ENCODE results near the gene S100P.
"Not testable (repeated sequence)": the region's sequence is repeated elsewhere in the genome, so short reads cannot be mapped to it uniquely, and the experiment has no call there.

Gene S100P

DNA sequence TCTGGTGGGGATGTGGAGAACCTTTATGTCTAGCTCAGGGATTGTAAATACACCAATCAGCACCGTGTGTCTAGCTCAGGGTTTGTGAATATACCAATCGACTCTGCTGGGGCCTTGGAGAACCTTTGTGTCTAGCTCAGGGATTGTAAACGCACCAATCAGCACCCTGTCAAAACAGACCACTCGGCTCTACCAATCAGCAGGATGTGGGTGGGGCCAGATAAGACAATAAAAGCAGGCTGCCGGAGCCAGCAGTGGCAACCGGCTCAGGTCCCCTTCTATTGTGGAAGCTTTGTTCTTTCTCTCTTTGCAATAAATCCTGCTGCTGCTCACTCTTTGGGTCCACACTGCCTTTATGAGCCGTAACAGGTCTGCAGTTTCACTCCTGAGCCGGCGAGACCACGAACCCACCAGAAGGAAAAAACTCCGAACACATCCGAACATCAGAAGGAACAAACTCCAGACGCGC is 20.5 kb upstream of the S100P start:
- not testable (repeated sequence) for DNase-seq

DNA sequence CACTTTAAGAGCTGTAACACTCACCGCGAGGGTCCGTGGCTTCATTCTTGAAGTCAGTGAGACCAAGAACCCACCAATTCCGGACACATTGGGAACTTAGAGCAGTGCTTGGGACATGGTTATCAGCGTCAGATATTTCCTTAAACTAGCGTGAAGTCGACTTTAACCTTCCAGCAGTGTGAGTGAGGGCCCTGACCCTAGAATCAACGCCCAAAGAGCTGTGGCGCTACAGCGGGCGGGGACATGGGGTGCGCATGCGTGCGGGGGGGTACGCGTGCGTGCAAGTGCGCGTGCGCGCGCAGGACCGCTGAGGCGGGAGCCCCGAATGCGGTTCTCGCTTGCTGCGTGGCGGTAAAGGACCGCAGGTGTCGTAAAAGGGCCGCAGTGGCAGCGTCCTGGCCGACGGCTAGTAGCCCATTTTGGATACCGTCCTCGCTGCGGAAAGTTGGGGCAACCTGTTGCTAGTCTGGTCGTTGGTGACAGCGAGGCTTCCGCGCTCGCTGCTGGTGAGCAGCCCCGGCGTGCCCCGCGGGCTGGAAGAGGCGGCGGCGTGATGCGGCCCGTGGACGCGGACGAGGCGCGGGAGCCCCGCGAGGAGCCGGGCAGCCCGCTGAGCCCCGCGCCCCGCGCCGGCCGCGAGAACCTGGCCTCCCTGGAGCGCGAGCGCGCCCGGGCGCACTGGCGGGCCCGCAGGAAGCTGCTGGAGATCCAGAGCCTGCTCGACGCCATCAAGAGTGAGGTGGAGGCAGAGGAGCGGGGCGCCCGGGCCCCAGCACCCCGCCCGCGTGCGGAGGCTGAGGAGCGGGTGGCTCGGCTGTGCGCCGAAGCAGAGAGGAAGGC is 19.8 kb upstream of the S100P start:
- DNase-seq = peak; percentile 93

GRCh38 chr4:6674500-6675149 is 19.1 kb upstream of the S100P start:
- DNase-seq = no peak

GRCh38 chr4:6676722-6677558 is 16.7 kb upstream of the S100P start:
- no peak for DNase-seq

GRCh38 chr4:6680372-6681034 is 13.2 kb upstream of the S100P start:
- no peak for DNase-seq

DNA sequence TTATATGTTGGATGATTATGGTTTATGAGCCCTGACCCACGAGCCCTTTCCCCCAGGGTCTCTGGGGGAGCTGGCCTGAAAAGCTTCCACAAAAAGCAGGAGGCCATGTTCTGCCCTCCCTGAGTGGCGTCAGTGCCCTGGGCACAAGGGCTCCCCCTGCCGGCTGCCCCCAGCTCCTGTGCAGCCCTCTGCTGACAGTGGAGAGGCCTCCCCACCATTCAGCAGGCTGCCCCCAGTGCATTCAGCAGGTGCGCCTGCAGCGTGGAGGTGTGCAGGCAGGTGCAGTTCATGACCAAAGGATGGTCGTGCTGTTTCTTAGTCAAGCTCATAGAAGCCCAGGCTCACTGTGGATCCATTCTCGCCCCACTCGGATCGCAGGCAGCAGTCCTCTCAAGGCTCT is 12.5 kb upstream of the S100P start:
- DNase-seq = no peak

- no peak for DNase-seq
Measured at GRCh38 chr4:6682862-6683590, 10.7 kb upstream of the S100P start.

DNA sequence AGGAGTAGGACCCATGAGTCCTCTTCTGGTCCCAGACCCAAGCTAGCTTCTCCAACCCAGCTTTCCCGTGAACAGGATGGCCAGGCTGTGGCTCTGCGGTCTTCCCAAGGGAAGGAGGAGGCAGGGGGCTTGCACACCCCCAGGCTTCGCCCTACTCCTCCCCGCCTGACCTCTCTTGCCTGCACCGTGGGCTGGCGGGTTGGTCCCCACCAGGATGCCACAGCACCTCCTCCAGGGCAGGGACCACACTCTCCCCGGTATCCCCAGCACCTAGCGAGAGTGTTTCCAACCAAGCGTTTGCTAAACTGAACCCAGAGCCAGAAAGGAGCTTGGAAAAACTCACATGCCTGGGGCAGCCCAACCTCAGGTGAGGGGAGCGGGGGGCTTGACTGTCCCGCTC is 9.0 kb upstream of the S100P start:
- DNase-seq = no peak

DNA sequence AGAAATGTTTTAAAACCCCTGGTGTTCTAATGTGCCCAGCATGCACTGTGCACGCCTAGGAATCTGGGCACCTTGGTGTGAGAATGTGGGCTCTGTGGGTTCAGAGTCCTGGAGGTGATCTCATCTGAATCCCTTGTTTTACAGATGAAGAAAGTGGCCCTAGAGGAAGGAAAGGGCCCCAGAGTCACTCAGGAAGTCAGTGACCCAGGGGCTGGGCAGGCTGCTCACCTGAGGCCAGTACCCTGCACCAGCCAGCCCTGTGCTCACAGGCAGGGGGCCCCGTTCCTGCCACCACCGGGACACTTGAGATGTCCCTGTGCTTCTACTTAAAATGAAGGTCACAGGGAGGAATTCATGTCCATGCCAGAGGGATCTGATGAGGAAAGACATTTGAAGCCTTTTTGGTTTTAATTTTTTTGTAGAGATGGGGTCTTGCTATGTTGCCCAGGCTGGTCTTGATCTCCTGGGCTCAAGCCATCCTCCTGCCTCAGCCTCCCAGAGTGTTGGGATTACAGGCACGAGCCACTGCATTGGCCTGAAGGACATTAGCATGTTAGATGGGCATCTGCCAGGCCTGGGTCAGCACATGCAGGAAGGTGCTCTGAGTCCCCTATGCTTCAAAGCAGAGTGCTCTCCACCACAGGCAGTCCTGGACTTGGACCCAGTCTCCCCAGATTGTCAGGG is 7.4 kb upstream of the S100P start:
- DNase-seq = no peak

- DNase-seq = no peak
Measured at GRCh38 chr4:6687947-6688878, 5.5 kb upstream of the S100P start.

DNA sequence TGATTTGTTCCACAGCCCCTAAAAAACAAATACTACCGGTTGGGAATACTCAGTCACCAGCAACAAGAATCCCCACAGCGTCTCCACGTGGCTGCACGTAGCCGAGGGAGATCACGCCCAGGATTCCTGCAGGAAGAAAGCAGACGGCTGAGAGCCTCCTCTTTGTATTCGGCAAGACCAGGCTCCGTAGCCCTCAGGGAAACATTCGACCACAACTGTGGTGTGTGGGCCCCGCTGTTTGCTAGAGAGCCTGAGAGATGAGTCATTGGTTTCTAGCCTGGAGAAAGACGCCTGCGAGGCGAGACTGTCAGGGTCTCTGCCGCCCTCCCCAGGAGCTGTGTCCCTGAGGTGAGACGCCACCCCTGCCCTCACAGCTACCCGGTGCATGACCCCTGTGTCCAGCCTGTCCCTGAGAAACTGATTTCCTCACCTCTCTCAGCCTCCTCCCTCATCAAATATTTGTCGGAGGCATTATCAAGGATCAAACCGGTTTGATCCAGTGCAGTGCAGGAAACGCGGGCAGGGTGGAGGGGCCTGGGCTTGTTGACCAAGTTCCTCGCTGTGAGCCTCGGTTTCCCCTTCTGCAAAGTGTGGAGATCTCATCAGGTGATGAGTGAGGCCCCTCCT is 4.7 kb upstream of the S100P start:
- peak; percentile 97 for DNase-seq

DNA sequence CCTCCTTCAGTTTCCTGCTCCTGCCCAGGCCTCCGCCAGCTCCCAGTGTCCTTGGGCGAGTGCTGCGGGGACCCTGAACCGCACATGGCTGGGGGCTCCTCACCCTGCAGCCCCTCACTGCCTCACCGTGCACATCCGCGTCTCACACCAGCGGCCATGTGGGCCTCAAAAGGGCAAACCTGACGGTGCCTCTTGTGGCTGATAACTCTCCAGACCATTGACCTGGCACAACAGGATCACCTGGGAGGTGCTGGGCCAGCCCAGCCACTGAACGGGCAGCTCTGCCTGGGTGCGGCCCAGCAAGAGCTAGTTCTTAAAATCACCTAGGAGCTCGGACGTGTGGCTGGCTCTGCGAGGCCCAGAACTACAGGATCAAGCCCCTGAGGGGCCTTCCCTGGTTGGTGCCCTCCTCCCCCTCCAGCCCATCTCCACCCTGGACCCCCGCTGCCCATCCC is 4.1 kb upstream of the S100P start:
- no peak for DNase-seq

- no peak for DNase-seq
Measured at GRCh38 chr4:6692379-6692778, 1.3 kb upstream of the S100P start.

DNA sequence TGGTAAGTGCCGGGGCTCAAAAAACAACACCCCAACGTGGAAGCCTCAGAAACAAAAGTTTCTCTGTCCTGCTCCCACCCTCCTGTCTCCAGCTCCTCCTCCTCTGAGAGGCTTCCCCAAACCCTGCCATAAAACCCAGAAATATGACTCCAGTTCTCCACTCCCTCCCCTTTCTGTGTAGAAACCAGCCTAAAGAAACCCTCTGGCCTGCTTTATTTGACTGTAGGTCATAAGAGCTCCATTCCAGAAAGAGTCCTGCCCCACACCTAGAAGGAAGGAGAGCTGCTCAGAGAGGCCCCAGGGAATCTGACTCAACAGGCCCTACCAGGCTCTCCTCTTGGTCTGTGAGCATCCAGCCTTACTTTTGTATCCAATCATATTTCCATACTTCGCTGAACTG is 872 bp upstream of the S100P start:
- peak; percentile 32 for DNase-seq

GRCh38 chr4:6694177-6694901 is 661 bp downstream of the S100P start:
- no peak for DNase-seq

- DNase-seq = no peak
Measured at GRCh38 chr4:6695660-6696610, 2.3 kb downstream of the S100P start.

DNA sequence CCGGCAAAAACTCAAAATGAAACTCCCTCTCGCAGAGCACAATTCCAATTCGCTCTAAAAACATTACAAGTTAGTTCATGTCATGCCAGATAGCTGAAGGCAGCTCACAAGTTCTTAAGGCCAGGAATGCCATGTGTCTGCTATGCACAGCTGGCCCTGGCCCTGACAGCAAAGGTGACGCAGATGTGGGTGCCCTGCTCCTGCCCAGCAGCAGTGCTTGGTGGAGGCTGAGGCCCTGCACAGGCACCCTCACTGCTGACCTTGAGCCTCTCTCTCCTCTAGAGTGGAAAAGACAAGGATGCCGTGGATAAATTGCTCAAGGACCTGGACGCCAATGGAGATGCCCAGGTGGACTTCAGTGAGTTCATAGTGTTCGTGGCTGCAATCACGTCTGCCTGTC is 2.9 kb downstream of the S100P start:
- no peak for DNase-seq

DNA sequence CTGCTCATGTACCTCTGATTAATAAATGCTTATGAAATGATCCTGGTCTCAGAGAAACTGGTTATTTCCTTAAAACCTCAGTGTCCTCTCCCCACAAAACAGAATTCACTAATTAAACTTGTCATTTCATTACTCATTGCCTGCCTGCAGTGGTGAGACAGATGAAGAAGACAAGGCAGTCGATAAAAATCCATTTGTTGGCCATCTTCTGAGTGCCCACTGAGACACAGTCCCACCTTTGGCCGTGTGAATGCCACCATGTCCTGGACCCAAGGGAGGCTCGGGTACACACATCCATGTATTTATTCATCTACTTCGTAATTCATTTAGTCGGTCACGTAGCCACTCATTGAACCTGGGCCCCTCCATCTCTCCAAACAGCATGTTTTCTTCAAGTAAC is 3.5 kb downstream of the S100P start:
- DNase-seq = no peak
